ENCODE results near the gene ERG.

Gene ERG

GRCh38 chr21:38493549-38494250, 4.6 kb downstream of the ERG start:
- TF ChIP-seq, protein P1, sequence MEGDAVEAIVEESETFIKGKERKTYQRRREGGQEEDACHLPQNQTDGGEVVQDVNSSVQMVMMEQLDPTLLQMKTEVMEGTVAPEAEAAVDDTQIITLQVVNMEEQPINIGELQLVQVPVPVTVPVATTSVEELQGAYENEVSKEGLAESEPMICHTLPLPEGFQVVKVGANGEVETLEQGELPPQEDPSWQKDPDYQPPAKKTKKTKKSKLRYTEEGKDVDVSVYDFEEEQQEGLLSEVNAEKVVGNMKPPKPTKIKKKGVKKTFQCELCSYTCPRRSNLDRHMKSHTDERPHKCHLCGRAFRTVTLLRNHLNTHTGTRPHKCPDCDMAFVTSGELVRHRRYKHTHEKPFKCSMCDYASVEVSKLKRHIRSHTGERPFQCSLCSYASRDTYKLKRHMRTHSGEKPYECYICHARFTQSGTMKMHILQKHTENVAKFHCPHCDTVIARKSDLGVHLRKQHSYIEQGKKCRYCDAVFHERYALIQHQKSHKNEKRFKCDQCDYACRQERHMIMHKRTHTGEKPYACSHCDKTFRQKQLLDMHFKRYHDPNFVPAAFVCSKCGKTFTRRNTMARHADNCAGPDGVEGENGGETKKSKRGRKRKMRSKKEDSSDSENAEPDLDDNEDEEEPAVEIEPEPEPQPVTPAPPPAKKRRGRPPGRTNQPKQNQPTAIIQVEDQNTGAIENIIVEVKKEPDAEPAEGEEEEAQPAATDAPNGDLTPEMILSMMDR (IDR thresholded peaks at IDR 0.05; ENCODE audit: insufficient read depth, low read length, poor library complexity, severe bottlenecking): no peak
- no peak for DNase-seq (ENCODE audit: extremely low read depth, insufficient read length)
- Histone ChIP-seq H3K4me3 (replicated peaks; ENCODE audit: low read depth, low read length) (no peak overlapping the region), H3K36me3 (ENCODE audit: control insufficient read depth, insufficient read depth, low read length) (no peaks in the 10 kb centered on the region), H3K27me3 (replicated peaks; ENCODE audit: control insufficient read depth, insufficient read depth, low read length) (peaks cover 3% of the 10 kb centered on the region)

- peaks cover 2% of the 10 kb centered on the region; the same call in 1 of the 2 replicates for H3K27me3 ChIP-seq (replicated peaks; ENCODE audit: control insufficient read depth, insufficient read depth, low read length)
- no peaks in the 10 kb centered on the region for H3K36me3 ChIP-seq (ENCODE audit: control insufficient read depth, insufficient read depth, low read length)
- TF ChIP-seq, protein P1 (IDR thresholded peaks at IDR 0.05; ENCODE audit: insufficient read depth, low read length, poor library complexity, severe bottlenecking): no peak
- H3K4me3 ChIP-seq (replicated peaks; ENCODE audit: low read depth, low read length): no peak overlapping the region
- DNase-seq (ENCODE audit: extremely low read depth, insufficient read length): no peak
Measured at GRCh38 chr21:38492007-38492406, 6.3 kb downstream of the ERG start.

DNA sequence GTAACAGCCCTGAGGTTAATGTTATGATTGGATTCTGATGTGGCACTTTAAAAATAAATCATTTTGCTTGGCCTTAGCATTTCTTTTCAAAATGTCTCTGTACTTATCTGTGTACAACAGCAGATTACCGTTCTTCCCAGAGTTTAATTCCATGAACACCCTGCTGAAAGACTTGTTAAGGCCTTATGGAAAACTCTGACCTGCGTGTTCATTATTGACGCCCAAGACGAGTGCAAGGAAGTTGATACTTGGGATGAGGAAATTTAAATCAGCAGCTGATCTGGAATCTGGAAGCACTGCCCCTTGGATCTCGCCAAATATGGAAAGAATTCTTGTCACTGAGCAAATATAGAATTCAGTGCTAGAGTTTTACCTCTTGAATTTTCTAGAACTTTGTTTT, 6.7 kb downstream of the ERG start:
- Histone ChIP-seq H3K27me3 (replicated peaks; ENCODE audit: control insufficient read depth, insufficient read depth, low read length) (peaks cover 2% of the 10 kb centered on the region; the same call in 1 of the 2 replicates), H3K36me3 (ENCODE audit: control insufficient read depth, insufficient read depth, low read length) (no peaks in the 10 kb centered on the region), H3K4me3 (replicated peaks; ENCODE audit: low read depth, low read length) (no peak overlapping the region)
- TF ChIP-seq, protein P1 (IDR thresholded peaks at IDR 0.05; ENCODE audit: insufficient read depth, low read length, poor library complexity, severe bottlenecking): no peak
- no peak for DNase-seq (ENCODE audit: extremely low read depth, insufficient read length)

- TF ChIP-seq, protein P1 (IDR thresholded peaks at IDR 0.05; ENCODE audit: insufficient read depth, low read length, poor library complexity, severe bottlenecking): no peak
- no peaks in the 10 kb centered on the region for H3K36me3 ChIP-seq (ENCODE audit: control insufficient read depth, insufficient read depth, low read length)
- no peak for DNase-seq (ENCODE audit: extremely low read depth, insufficient read length)
- H3K4me3 ChIP-seq (replicated peaks; ENCODE audit: low read depth, low read length): no peak overlapping the region
- H3K27me3 ChIP-seq (replicated peaks; ENCODE audit: control insufficient read depth, insufficient read depth, low read length): peaks cover 2% of the 10 kb centered on the region; the same call in 1 of the 2 replicates
Measured at GRCh38 chr21:38490411-38491020, 7.8 kb downstream of the ERG start.

GRCh38 chr21:38489729-38490128, 8.5 kb downstream of the ERG start:
- H3K36me3 ChIP-seq (ENCODE audit: control insufficient read depth, insufficient read depth, low read length): no peaks in the 10 kb centered on the region
- no peak for DNase-seq (ENCODE audit: extremely low read depth, insufficient read length)
- peaks cover 1% of the 10 kb centered on the region; the same call in 1 of the 2 replicates for H3K27me3 ChIP-seq (replicated peaks; ENCODE audit: control insufficient read depth, insufficient read depth, low read length)
- TF ChIP-seq, protein P1 (IDR thresholded peaks at IDR 0.05; ENCODE audit: insufficient read depth, low read length, poor library complexity, severe bottlenecking): no peak
- no peak overlapping the region for H3K4me3 ChIP-seq (replicated peaks; ENCODE audit: low read depth, low read length)

Measured in GM06990 (cell line).